HCT116 (cell line): Measurements from ENCODE around the gene PSMB9. TPM values are rescaled to one million over a fixed set of nuclear protein-coding genes. Genes with fewer than 3 reads are reported as not detected.

Experiments used
- ATAC-seq: fragments of 200-7000 bp; cut with Tn5 transposase; 2 replicates; pipeline ENCODE4 v1.9.1; 2020; ENCODE audit warnings: mild to moderate bottlenecking, moderate library complexity
- BruUV-seq: library from RNA; stranded (reverse); fragments of 400-500 nt; replicated peaks from 2 replicates; lab custom pipeline; 2021; lab: Mats Ljungman, UMichigan
- CTCF ChIA-PET: fragments of 300-600 bp; sonication (Branson Sonifier 250); formaldehyde crosslinking; loops from one replicate; lab custom pipeline; 2021; ENCODE audit warnings: antibody characterized with exemption; lab: Charles Lee
- POLR2A ChIA-PET: fragments of 300-600, 350-600 bp; sonication (Branson Sonifier 250); formaldehyde crosslinking; loops from one replicate; lab custom pipeline; 2021; ENCODE audit warnings: antibody characterized with exemption; lab: Charles Lee
- RAD21 ChIA-PET, 2 experiments: fragments of 300-600 bp; sonication (Branson Sonifier 250); formaldehyde crosslinking; loops; one replicate each; lab custom pipeline; 2023; ENCODE audit warnings: low total read pairs in 2 of 2; ENCODE audit not compliant: uncharacterized antibody in 2 of 2, unreplicated experiment in 2 of 2, low non-redundant PET in 1 of 2; lab: Charles Lee
- DNase-seq: peaks from one replicate; pipeline ENCODE4 v3.0.0-alpha.2; 2010; ENCODE audit warnings: low read depth, low spot score
- H2AFZ ChIP-seq: fragments of 200-600 bp; shearing (Covaris generic), sonication (generic); 2 replicates; pipeline ENCODE4 v1.6.1; 2017; ENCODE audit warnings: low read depth, mixed run types, mixed read lengths, antibody characterized with exemption, low read length; ENCODE audit not compliant: poor library complexity, severe bottlenecking
- H3K27ac ChIP-seq: 2 replicates; pipeline ENCODE4 v1.5.1; 2012; ENCODE audit warnings: low read depth, low read length
- H3K27me3 ChIP-seq: fragments of 200-600 bp; sonication (generic); 2 replicates; pipeline ENCODE4 v1.6.1; 2016; ENCODE audit warnings: mixed run types, low read length, mixed read lengths; ENCODE audit not compliant: insufficient read depth
- H3K36me3 ChIP-seq, 2 experiments: fragments of 200-500 bp in 1 of 2; fragments of 200-600 bp in 1 of 2; sonication (Bioruptor generic) in 1 of 2; sonication (generic) in 1 of 2; 2 replicates each; pipeline versions ENCODE4 v1.5.1 to v1.6.1; 2014 to 2016; ENCODE audit warnings: low read length in 2 of 2, inconsistent platforms in 1 of 2, mixed read lengths in 1 of 2, mixed run types in 1 of 2; ENCODE audit not compliant: insufficient read depth in 2 of 2, control insufficient read depth in 1 of 2
- H3K4me1 ChIP-seq, 2 experiments: fragments of 200-600 bp in 1 of 2; sonication (generic) in 1 of 2; 2 replicates each; pipeline versions ENCODE4 v1.5.1 to v1.6.1; 2012 to 2017; ENCODE audit warnings: low read length in 2 of 2, inconsistent platforms in 1 of 2, mild to moderate bottlenecking in 1 of 2, mixed read lengths in 1 of 2, mixed run types in 1 of 2, moderate library complexity in 1 of 2; ENCODE audit not compliant: insufficient read depth in 2 of 2, control insufficient read depth in 1 of 2
- H3K4me2 ChIP-seq: fragments of 200-600 bp; sonication (generic); 2 replicates; pipeline ENCODE4 v1.6.1; 2017; ENCODE audit warnings: mixed run types, low read length, mixed read lengths
- H3K4me3 ChIP-seq, 2 experiments: fragments of 200-600 bp in 1 of 2; sonication (generic) in 1 of 2; replicated peaks in 1 of 2; 2 replicates each; pipeline ENCODE4 v1.5.1; 2011 to 2016; ENCODE audit warnings: low read length in 2 of 2, control low read depth in 1 of 2, low read depth in 1 of 2, mild to moderate bottlenecking in 1 of 2, mixed read lengths in 1 of 2, mixed run types in 1 of 2
- H3K79me2 ChIP-seq: fragments of 200-600 bp; sonication (generic); 2 replicates; pipeline ENCODE4 v1.6.1; 2017; ENCODE audit warnings: mild to moderate bottlenecking, mixed run types, low read length, moderate library complexity, mixed read lengths; ENCODE audit not compliant: insufficient read depth
- H3K9ac ChIP-seq: fragments of 200-600 bp; sonication (generic); 2 replicates; pipeline ENCODE4 v1.6.1; 2016; ENCODE audit warnings: low read length, mixed read lengths
- H3K9me2 ChIP-seq: fragments of 200-600 bp; sonication (generic), shearing (Covaris generic); 2 replicates; pipeline ENCODE4 v1.6.1; 2017; ENCODE audit warnings: mixed run types, mild to moderate bottlenecking, moderate library complexity; ENCODE audit not compliant: insufficient read depth
- H3K9me3 ChIP-seq, 2 experiments: fragments of 200-500 bp in 1 of 2; fragments of 200-600 bp in 1 of 2; sonication (Bioruptor generic) in 1 of 2; sonication (generic) in 1 of 2; 2 replicates each; pipeline ENCODE4 v1.6.1; 2014 to 2017; ENCODE audit warnings: low read length in 2 of 2, mixed read lengths in 2 of 2, inconsistent platforms in 1 of 2, low read depth in 1 of 2, mild to moderate bottlenecking in 1 of 2, mixed run types in 1 of 2, moderate library complexity in 1 of 2; ENCODE audit not compliant: control insufficient read depth in 1 of 2, insufficient read depth in 1 of 2
- H4K20me1 ChIP-seq: fragments of 200-600 bp; sonication (generic), shearing (Covaris generic); 2 replicates; pipeline ENCODE4 v1.6.1; 2017; ENCODE audit warnings: mixed run types, mild to moderate bottlenecking, moderate library complexity; ENCODE audit not compliant: insufficient read depth
- CEBPB ChIP-seq: IDR thresholded peaks from 2 replicates; pipeline ENCODE4 v1.6.1; 2012; ENCODE audit warnings: low read depth
- ELF1 ChIP-seq: IDR thresholded peaks from 2 replicates; pipeline ENCODE4 v1.6.1; 2012; ENCODE audit warnings: low read depth, borderline replicate concordance
- EZH2phosphoT487 ChIP-seq: fragments of 200-600 bp; IDR thresholded peaks from 2 replicates; pipeline ENCODE4 v1.6.1; 2018; ENCODE audit warnings: antibody characterized with exemption, borderline replicate concordance
- JUND ChIP-seq: IDR thresholded peaks from 2 replicates; pipeline ENCODE4 v1.6.1; 2012
- POLR2A ChIP-seq: IDR thresholded peaks from 2 replicates; pipeline ENCODE4 v1.7.0; 2011; ENCODE audit warnings: borderline replicate concordance; ENCODE audit not compliant: insufficient read depth, insufficient read length; ENCODE audit errors: extremely low read depth
- RAD21 ChIP-seq: IDR thresholded peaks from 2 replicates; pipeline ENCODE4 v1.6.1; 2012; ENCODE audit warnings: low read depth, mild to moderate bottlenecking
- SIN3A ChIP-seq: IDR thresholded peaks from 2 replicates; pipeline ENCODE4 v1.6.1; 2012; ENCODE audit warnings: low read depth
- SP1 ChIP-seq: IDR thresholded peaks from 2 replicates; pipeline ENCODE4 v1.6.1; 2012; ENCODE audit warnings: low read depth
- SRF ChIP-seq: IDR thresholded peaks from 2 replicates; pipeline ENCODE4 v1.6.1; 2012; ENCODE audit warnings: low read depth
- TCF7L2 ChIP-seq: IDR thresholded peaks from 2 replicates; pipeline ENCODE4 v1.7.0; 2011; ENCODE audit warnings: borderline replicate concordance, inconsistent platforms; ENCODE audit not compliant: insufficient read depth, insufficient read length; ENCODE audit errors: extremely low read depth
- YY1 ChIP-seq: IDR thresholded peaks from 2 replicates; pipeline ENCODE4 v1.6.1; 2011; ENCODE audit warnings: low read length, low read depth, moderate library complexity, mild to moderate bottlenecking; ENCODE audit not compliant: insufficient replicate concordance; ENCODE audit errors: extremely low read depth
- ZNF274 ChIP-seq: fragments of 200-500 bp; sonication (Bioruptor generic); IDR thresholded peaks from 2 replicates; pipeline ENCODE4 v1.6.1; 2014; ENCODE audit warnings: mild to moderate bottlenecking, low read depth, low read length, inconsistent platforms
- intact Hi-C: fragments of 100-400 bp; cut with micrococcal nuclease; formaldehyde crosslinking; loops from 2 replicates; pipeline ENCODE4 v1.10.0; 2022
- total RNA-seq: library from RNA; stranded (reverse); gene quantifications from one replicate; pipeline ENCODE4 v1.2.1, GENCODE V29; 2021; ENCODE audit not compliant: unreplicated experiment
- TF ChIP-seq, protein P1 (sequence below): IDR thresholded peaks from 2 replicates; pipeline ENCODE4 v1.6.1; 2012
- TF ChIP-seq, protein P2 (sequence below): IDR thresholded peaks from 2 replicates; pipeline ENCODE4 v1.6.1; 2012; ENCODE audit warnings: low read depth
- TF ChIP-seq, protein P3 (sequence below), 3 experiments: fragments of 200-600 bp in 1 of 3; sonication (generic) in 1 of 3; IDR thresholded peaks in 2 of 3; conservative IDR thresholded peaks in 1 of 3; 2 replicates each; pipeline ENCODE4 v1.5.1; 2012 to 2017; ENCODE audit warnings: low read depth in 2 of 3, low read length in 2 of 3, antibody characterized with exemption in 1 of 3, borderline replicate concordance in 1 of 3, control low read depth in 1 of 3, mild to moderate bottlenecking in 1 of 3, mixed read lengths in 1 of 3, mixed run types in 1 of 3, moderate library complexity in 1 of 3; ENCODE audit not compliant: insufficient read depth in 1 of 3

PSMB9 gene
- total RNA-seq, 1 experiment from 2014 or later = 8.1 TPM

DNA sequence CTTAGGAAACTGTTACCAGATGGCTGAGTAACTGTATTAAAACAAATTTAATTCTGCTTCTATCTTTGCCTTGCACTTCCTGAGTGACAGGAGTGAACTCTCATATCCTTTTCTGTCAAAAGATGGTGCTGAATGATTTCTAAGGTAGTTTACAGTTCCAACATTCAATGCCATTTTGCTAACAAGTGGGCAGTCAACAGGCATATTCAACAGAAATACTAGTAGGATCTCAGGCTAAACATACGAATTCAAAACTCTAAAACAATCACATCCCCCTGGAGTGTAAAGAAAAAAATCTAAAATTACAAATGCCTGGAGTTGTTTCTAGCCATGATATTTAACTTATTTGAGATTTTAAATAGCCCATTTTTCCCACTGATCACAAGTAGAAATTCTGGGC, 6.7 kb downstream of the PSMB9 start (continued):
- TF ChIP-seq, protein P1, sequence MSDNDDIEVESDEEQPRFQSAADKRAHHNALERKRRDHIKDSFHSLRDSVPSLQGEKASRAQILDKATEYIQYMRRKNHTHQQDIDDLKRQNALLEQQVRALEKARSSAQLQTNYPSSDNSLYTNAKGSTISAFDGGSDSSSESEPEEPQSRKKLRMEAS = no peak

DNA sequence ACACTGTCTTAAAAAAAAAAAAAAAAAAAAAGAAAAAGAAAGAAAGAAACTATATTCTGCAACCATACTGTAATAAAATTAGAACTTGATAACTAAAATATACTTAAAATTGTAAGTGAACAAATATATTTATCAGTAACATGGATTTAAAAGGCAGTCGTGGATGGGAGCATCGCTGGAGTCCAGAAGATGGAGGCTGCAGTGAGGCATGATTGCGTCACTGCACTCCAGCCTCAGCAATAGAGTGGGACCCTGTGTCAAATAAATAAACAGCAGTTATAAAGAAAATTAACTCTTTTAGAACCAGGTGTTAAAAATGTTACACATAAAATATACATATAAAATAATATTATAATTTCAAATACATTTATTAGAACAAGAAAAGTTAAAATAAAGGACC, 8.7 kb downstream of the PSMB9 start:
- no peak overlapping the region for H3K9ac ChIP-seq
- no peaks in the 10 kb centered on the region for H3K36me3 ChIP-seq
- RAD21 ChIA-PET = interaction anchor here in 1 of 2 experiments (1.6 kb wide), 1 partner anchor 24 kb away, joined by 4 read pairs; the partner anchor contains the start of gene TAP2
- TF ChIP-seq SIN3A (no peak), SRF (no peak), YY1 (no peak), ELF1 (no peak), TCF7L2 (no peak), ZNF274 (no peak), JUND (no peak), RAD21 (no peak), POLR2A (no peak), CEBPB (no peak), SP1 (no peak), EZH2phosphoT487 (no peak)
- TF ChIP-seq, protein P2, sequence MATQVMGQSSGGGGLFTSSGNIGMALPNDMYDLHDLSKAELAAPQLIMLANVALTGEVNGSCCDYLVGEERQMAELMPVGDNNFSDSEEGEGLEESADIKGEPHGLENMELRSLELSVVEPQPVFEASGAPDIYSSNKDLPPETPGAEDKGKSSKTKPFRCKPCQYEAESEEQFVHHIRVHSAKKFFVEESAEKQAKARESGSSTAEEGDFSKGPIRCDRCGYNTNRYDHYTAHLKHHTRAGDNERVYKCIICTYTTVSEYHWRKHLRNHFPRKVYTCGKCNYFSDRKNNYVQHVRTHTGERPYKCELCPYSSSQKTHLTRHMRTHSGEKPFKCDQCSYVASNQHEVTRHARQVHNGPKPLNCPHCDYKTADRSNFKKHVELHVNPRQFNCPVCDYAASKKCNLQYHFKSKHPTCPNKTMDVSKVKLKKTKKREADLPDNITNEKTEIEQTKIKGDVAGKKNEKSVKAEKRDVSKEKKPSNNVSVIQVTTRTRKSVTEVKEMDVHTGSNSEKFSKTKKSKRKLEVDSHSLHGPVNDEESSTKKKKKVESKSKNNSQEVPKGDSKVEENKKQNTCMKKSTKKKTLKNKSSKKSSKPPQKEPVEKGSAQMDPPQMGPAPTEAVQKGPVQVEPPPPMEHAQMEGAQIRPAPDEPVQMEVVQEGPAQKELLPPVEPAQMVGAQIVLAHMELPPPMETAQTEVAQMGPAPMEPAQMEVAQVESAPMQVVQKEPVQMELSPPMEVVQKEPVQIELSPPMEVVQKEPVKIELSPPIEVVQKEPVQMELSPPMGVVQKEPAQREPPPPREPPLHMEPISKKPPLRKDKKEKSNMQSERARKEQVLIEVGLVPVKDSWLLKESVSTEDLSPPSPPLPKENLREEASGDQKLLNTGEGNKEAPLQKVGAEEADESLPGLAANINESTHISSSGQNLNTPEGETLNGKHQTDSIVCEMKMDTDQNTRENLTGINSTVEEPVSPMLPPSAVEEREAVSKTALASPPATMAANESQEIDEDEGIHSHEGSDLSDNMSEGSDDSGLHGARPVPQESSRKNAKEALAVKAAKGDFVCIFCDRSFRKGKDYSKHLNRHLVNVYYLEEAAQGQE = no peak
- TF ChIP-seq, protein P3, sequence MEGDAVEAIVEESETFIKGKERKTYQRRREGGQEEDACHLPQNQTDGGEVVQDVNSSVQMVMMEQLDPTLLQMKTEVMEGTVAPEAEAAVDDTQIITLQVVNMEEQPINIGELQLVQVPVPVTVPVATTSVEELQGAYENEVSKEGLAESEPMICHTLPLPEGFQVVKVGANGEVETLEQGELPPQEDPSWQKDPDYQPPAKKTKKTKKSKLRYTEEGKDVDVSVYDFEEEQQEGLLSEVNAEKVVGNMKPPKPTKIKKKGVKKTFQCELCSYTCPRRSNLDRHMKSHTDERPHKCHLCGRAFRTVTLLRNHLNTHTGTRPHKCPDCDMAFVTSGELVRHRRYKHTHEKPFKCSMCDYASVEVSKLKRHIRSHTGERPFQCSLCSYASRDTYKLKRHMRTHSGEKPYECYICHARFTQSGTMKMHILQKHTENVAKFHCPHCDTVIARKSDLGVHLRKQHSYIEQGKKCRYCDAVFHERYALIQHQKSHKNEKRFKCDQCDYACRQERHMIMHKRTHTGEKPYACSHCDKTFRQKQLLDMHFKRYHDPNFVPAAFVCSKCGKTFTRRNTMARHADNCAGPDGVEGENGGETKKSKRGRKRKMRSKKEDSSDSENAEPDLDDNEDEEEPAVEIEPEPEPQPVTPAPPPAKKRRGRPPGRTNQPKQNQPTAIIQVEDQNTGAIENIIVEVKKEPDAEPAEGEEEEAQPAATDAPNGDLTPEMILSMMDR (IDR thresholded peaks at IDR 0.05 in 2 of 3, conservative IDR thresholded peaks at IDR 0.05 in 1 of 3; ENCODE audit: borderline replicate concordance in 1 of 3, insufficient read depth in 1 of 3, low read depth in 2 of 3, low read length in 2 of 3) = no peak
- TF ChIP-seq, all 23 proteins: peak for 0
- Histone ChIP-seq H3K4me1 (peaks cover 2 to 17% of the 10 kb centered on the region in 2 experiments; a peak in 3 of 4 replicates), H3K27ac (no peak overlapping the region), H3K4me2 (no peak overlapping the region), H2AFZ (no peak overlapping the region), H3K27me3 (no peaks in the 10 kb centered on the region), H4K20me1 (no peaks in the 10 kb centered on the region), H3K9me3 (no peaks in the 10 kb centered on the region), H3K9me2 (0 out of 2 replicates have a peak, but pooled peaks cover 5% of the 10 kb centered on the region), H3K4me3 (no peak overlapping the region), H3K79me2 (no peaks in the 10 kb centered on the region)
- DNase-seq (no peak), ATAC-seq (no peak)
- BruUV-seq = no TSS peak
- ChIA-PET CTCF (interaction anchor here (1.2 to 2.9 kb wide), 3 partner anchors 9 to 24 kb away, joined by 4 to 55 read pairs (median 5); partner anchors contain the start of genes PSMB9, TAP1 and TAP2), POLR2A (no interaction called here)
- intact Hi-C loops = no loop called here
